ENCODE data around the gene USF1. TPM values are rescaled to one million over a fixed set of nuclear protein-coding genes. Genes with fewer than 3 reads are reported as not detected.
A peak's percentile ranks its signal among the peaks of the same experiment; 100 is the strongest.

USF1 gene
- 61.1 and 80.9 TPM in 2 replicates for total RNA-seq

- peak; percentile 88 for DNase-seq (ENCODE audit: low read depth)
Observed at GRCh38 chr1:161045736-161046604, at the start of gene USF1. Gene USF1 (minus strand): TSS chr1:161045977. CDS start chr1:161043275, 2,702 bp downstream.

- no peak for DNase-seq (ENCODE audit: low read depth)
Observed at GRCh38 chr1:161095230-161095629, 49.5 kb upstream of the USF1 start.

GRCh38 chr1:161094481-161094880 is 48.7 kb upstream of the USF1 start:
- no peak for DNase-seq (ENCODE audit: low read depth)

- peak; percentile 36 for DNase-seq (ENCODE audit: low read depth)
Observed at GRCh38 chr1:161092621-161093028, 46.8 kb upstream of the USF1 start.

GRCh38 chr1:161091796-161092507 is 46.2 kb upstream of the USF1 start:
- DNase-seq (ENCODE audit: low read depth): no peak

GRCh38 chr1:161091093-161091492 is 45.3 kb upstream of the USF1 start:
- no peak for DNase-seq (ENCODE audit: low read depth)

GRCh38 chr1:161090617-161091016 is 44.8 kb upstream of the USF1 start:
- no peak for DNase-seq (ENCODE audit: low read depth)

- DNase-seq (ENCODE audit: low read depth): no peak
Observed at GRCh38 chr1:161089938-161090337, 44.2 kb upstream of the USF1 start.

GRCh38 chr1:161089251-161089924 is 43.6 kb upstream of the USF1 start, which contains the start of gene NECTIN4:
Gene NECTIN4 (minus strand): TSS chr1:161089558. CDS start chr1:161089296, 262 bp downstream.
- DNase-seq (ENCODE audit: low read depth): no peak

- DNase-seq (ENCODE audit: low read depth): peak; percentile 67
Observed at GRCh38 chr1:161088587-161089110, 42.9 kb upstream of the USF1 start.

GRCh38 chr1:161086457-161086856 is 40.7 kb upstream of the USF1 start:
- no peak for DNase-seq (ENCODE audit: low read depth)

GRCh38 chr1:161085165-161085564 is 39.4 kb upstream of the USF1 start:
- DNase-seq (ENCODE audit: low read depth): no peak

GRCh38 chr1:161084597-161084988 is 38.8 kb upstream of the USF1 start:
- no peak for DNase-seq (ENCODE audit: low read depth)

GRCh38 chr1:161083748-161084596 is 38.2 kb upstream of the USF1 start:
- DNase-seq (ENCODE audit: low read depth): no peak

GRCh38 chr1:161082996-161083747 is 37.4 kb upstream of the USF1 start:
- DNase-seq (ENCODE audit: low read depth): peak; percentile 95

GRCh38 chr1:161082483-161082882 is 36.7 kb upstream of the USF1 start:
- DNase-seq (ENCODE audit: low read depth): no peak

GRCh38 chr1:161081519-161081918 is 35.7 kb upstream of the USF1 start:
- DNase-seq (ENCODE audit: low read depth): no peak

- DNase-seq (ENCODE audit: low read depth): no peak
Observed at GRCh38 chr1:161080441-161081405, 34.9 kb upstream of the USF1 start.

GRCh38 chr1:161079436-161080110 is 33.8 kb upstream of the USF1 start:
- no peak for DNase-seq (ENCODE audit: low read depth)

Data from renal cortical epithelial cell (primary cell).